ENCODE data around the gene PLCB4.

Gene PLCB4

DNA sequence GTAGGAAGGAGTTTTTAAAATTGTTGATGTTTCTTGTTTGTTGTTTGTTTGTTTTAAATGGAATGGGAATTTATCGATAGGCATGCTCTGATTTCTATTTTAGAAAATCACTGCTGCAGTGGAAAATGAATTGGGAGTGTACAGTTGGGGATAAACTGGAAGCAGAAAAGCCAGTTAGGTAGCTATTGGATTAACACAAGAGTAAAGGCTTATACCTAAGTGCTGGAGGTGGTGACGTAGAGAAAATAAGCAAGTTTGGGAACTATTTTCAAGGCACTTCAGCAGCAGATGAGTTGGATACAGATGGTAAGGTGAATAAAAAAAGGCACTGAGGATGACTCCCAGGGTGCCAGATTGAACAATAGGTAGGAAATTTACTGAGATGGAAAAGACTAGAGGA is 164.9 kb downstream of the PLCB4 start:
- TF ChIP-seq, protein P1, sequence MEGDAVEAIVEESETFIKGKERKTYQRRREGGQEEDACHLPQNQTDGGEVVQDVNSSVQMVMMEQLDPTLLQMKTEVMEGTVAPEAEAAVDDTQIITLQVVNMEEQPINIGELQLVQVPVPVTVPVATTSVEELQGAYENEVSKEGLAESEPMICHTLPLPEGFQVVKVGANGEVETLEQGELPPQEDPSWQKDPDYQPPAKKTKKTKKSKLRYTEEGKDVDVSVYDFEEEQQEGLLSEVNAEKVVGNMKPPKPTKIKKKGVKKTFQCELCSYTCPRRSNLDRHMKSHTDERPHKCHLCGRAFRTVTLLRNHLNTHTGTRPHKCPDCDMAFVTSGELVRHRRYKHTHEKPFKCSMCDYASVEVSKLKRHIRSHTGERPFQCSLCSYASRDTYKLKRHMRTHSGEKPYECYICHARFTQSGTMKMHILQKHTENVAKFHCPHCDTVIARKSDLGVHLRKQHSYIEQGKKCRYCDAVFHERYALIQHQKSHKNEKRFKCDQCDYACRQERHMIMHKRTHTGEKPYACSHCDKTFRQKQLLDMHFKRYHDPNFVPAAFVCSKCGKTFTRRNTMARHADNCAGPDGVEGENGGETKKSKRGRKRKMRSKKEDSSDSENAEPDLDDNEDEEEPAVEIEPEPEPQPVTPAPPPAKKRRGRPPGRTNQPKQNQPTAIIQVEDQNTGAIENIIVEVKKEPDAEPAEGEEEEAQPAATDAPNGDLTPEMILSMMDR (IDR thresholded peaks at IDR 0.05; ENCODE audit: borderline replicate concordance, insufficient read depth, low read depth, low read length) = no peak
- no peak overlapping the region for H3K4me3 ChIP-seq (ENCODE audit: low read depth, low read length)

GRCh38 chr20:9235518-9235917 is 166.6 kb downstream of the PLCB4 start:
- TF ChIP-seq, protein P1 (IDR thresholded peaks at IDR 0.05; ENCODE audit: borderline replicate concordance, insufficient read depth, low read depth, low read length) = no peak
- H3K4me3 ChIP-seq (ENCODE audit: low read depth, low read length) = no peak overlapping the region

- TF ChIP-seq, protein P1 (IDR thresholded peaks at IDR 0.05; ENCODE audit: borderline replicate concordance, insufficient read depth, low read depth, low read length) = no peak
These were observed 167.6 kb downstream of the PLCB4 start for GRCh38 chr20:9236458-9236857.

GRCh38 chr20:9241232-9241692 is 172.4 kb downstream of the PLCB4 start:
- TF ChIP-seq, protein P1 (IDR thresholded peaks at IDR 0.05; ENCODE audit: borderline replicate concordance, insufficient read depth, low read depth, low read length) = no peak
- no peak overlapping the region for H3K4me3 ChIP-seq (ENCODE audit: low read depth, low read length)

More at GRCh38 chr20:9236458-9236857, 167.6 kb downstream of the PLCB4 start:
- H3K4me3 ChIP-seq (ENCODE audit: low read depth, low read length) = no peak overlapping the region

- no peak overlapping the region for H3K4me3 ChIP-seq (ENCODE audit: low read depth, low read length)
- TF ChIP-seq, protein P1 (IDR thresholded peaks at IDR 0.05; ENCODE audit: borderline replicate concordance, insufficient read depth, low read depth, low read length) = no peak
These were observed 173.0 kb downstream of the PLCB4 start for GRCh38 chr20:9241721-9242427.

- TF ChIP-seq, protein P1 (IDR thresholded peaks at IDR 0.05; ENCODE audit: borderline replicate concordance, insufficient read depth, low read depth, low read length) = no peak
- H3K4me3 ChIP-seq (ENCODE audit: low read depth, low read length) = no peak overlapping the region
These were observed 175.1 kb downstream of the PLCB4 start for GRCh38 chr20:9243986-9244385.

- no peak overlapping the region for H3K4me3 ChIP-seq (ENCODE audit: low read depth, low read length)
- TF ChIP-seq, protein P1 (IDR thresholded peaks at IDR 0.05; ENCODE audit: borderline replicate concordance, insufficient read depth, low read depth, low read length) = no peak
These were observed 175.9 kb downstream of the PLCB4 start for GRCh38 chr20:9244811-9245210.

Measured in GM12875 (cell line).